ENCODE data around the gene SLC25A53. TPM values are rescaled to one million over a fixed set of nuclear protein-coding genes. Genes with fewer than 3 reads are reported as not detected.

Gene SLC25A53
- total and polyA plus RNA-seq, 7 experiments from 2014 or later, result 5.6 to 18.9 (median 10.2) TPM

Other genes with a start within 250 kb of the SLC25A53 start
- 10 to 100 TPM in 1 of 5 experiments, 1 to 10 TPM in 4; 5.5 to 10.3 (median 6.8) TPM for gene TMSB15B, start 194.4 kb downstream of the SLC25A53 start, total RNA-seq
- gene TMSB15B, start 194.4 kb downstream of the SLC25A53 start, polyA plus RNA-seq, result 10 to 100 TPM; 10.0 to 14.7 TPM
- gene H2BW1, start 143.3 kb downstream of the SLC25A53 start, total RNA-seq, result not detected
- not detected for gene H2BW1, start 143.3 kb downstream of the SLC25A53 start, polyA plus RNA-seq
- not detected for gene H2BW2, start 117.1 kb downstream of the SLC25A53 start, total RNA-seq
- not detected for gene H2BW2, start 117.1 kb downstream of the SLC25A53 start, polyA plus RNA-seq
- gene TMSB15C, start 80.8 kb downstream of the SLC25A53 start, total RNA-seq, result 1 to 10 TPM; 2.5 to 4.6 (median 4.2) TPM
- gene TMSB15C, start 80.8 kb downstream of the SLC25A53 start, polyA plus RNA-seq, result 1 to 10 TPM; 1.2 to 1.3 TPM
- gene ZCCHC18, start 44.5 kb downstream of the SLC25A53 start, total RNA-seq, result 1 to 10 TPM in 4 of 5 experiments, under 1 TPM in 1; 0.24 to 5.9 (median 2.5) TPM
- 1 to 10 TPM in 1 of 2 donors, under 1 TPM in 1; 0.83 to 1.0 TPM for gene ZCCHC18, start 44.5 kb downstream of the SLC25A53 start, polyA plus RNA-seq
- gene FAM199X, start 9.4 kb upstream of the SLC25A53 start, total RNA-seq, result 10 to 100 TPM; 12.6 to 20.4 (median 13.4) TPM
- 1 to 10 TPM; 8.2 to 9.4 TPM for gene FAM199X, start 9.4 kb upstream of the SLC25A53 start, polyA plus RNA-seq
- gene ESX1, start 97.9 kb upstream of the SLC25A53 start, total RNA-seq, result not detected
- not detected for gene ESX1, start 97.9 kb upstream of the SLC25A53 start, polyA plus RNA-seq

Measured in naive thymus-derived CD4-positive, alpha-beta T cell (primary cell).